Frontal cortex (tissue), 4 donors: ENCODE measurements around the gene ROGDI. TPM values are rescaled to one million over a fixed set of nuclear protein-coding genes. Genes with fewer than 3 reads are reported as not detected.
"Not testable (repeated sequence)": the region's sequence is repeated elsewhere in the genome, so short reads cannot be mapped to it uniquely, and the experiment has no call there.

ENCODE experiments used
- DNase-seq, 2 donors: peaks; one replicate each; pipeline ENCODE4 v3.0.0; 2012; ENCODE audit warnings: low spot score in 2 of 2
- FAIRE-seq: peaks from 2 replicates; lab custom pipeline; 2012; peaks lifted over from hg19 to GRCh38; lab: Jason Lieb, UNC
- total RNA-seq: library from RNA; depleted of rRNA; stranded (reverse); fragments of >200 nt; gene quantifications from one replicate; pipeline ENCODE4 v1.2.3, GENCODE V29; 2014
- donor health status: control.
- donor health status: control.
- donor health status: control.

Gene ROGDI
- total RNA-seq, 1 donor from 2014 or later, result 45.7 TPM

DNA sequence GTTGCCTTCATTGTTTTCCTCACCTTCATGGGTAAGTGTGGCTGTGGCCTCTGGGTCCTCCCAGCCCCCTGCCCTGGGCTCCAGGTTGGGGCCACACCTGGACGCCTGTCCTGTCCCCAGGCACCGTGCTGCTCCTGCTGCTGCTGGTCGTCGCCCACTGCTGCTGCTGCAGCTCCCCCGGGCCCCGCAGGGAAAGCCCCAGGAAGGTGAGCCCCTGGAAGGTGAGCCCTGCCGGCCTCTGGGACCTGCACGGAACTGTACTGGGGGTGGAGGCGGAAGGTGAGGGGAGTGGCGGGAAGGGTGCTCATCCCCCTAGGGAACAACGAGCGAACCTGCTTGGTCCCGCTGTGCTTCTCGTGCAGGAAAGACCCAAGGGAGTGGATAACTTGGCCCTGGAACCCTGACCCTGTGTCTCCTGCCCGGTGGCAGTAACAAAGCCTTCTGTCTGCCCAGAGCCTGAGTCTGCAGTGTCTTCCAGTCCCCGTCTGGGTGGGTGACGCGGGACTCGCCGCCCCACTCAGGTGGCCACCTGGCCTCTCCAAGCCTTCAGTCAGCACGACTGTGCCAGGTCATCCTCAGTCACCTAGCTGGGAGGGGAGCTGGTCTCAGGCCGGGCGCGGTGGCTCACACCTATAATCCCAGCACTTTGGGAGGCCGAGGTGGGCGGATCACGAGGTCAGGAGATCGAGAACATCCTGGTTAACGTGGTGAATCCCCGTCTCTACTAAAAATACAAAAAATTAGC is 6.4 kb downstream of the ROGDI start:
- FAIRE-seq, result no peak

GRCh38 chr16:4795181-4795827 is 7.1 kb downstream of the ROGDI start, which contains the start of gene SMIM22:
Gene SMIM22, plus strand, starts transcription at chr16:4795369. Its CDS starts 366 bp downstream, at chr16:4795735.
- DNase-seq (no peak), FAIRE-seq (no peak)

More for the DNA sequence above, 6.4 kb downstream of the ROGDI start:
- no peak for DNase-seq

- FAIRE-seq (no peak), DNase-seq (no peak)
These were observed 9.4 kb downstream of the ROGDI start for GRCh38 chr16:4792951-4793513.

- FAIRE-seq (no peak), DNase-seq (no peak)
These were observed 11.6 kb downstream of the ROGDI start for GRCh38 chr16:4790871-4791270.

DNA sequence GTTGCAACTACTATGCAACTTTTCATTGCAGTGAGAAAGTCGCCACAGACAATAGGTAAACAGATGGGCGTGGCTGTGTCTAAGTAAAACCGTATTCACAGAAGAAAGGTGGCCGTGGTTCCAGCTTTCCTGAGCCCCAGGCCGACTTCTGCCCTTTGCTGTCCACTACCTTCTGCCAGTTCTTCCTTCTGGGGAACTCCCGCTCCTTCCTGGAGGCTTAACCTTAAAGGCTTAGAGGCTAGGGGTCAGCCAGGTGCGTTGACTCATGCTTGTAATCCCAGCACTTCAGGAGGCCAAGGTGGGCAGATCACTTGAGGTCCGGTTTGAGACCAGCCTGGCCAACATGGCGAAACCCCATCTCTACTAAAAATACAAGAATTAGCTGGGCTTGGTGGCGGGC is 12.2 kb downstream of the ROGDI start:
- DNase-seq (no peak), FAIRE-seq (no peak)

GRCh38 chr16:4788910-4789309 is 13.5 kb downstream of the ROGDI start:
- FAIRE-seq, result no peak

DNA sequence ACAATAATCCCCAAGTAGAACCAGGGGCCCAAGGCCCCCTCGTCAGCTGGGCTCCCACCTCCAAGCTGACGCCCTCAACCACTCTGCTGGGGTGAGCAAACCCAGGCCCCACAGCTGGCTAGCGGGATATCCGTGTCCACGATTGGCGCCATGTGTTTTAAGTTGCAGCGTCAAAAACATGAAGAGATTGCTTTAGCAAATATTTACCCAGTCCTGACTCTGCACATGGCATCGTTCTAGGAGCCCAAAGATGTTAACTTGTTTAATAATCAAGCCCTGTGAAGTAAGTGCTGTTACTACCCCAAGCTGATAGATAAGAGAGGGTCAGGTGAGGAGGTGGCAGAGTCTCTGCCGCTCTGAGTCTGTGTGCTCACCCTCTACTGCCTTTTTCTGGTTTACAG is 13.9 kb downstream of the ROGDI start:
- DNase-seq, result no peak
- FAIRE-seq, result no peak

More at GRCh38 chr16:4788910-4789309, 13.5 kb downstream of the ROGDI start:
- no peak for DNase-seq

- DNase-seq (no peak), FAIRE-seq (no peak)
These were observed 14.6 kb downstream of the ROGDI start, which contains the start of gene SEPTIN12 for GRCh38 chr16:4787627-4788482. Gene SEPTIN12, minus strand, starts transcription at chr16:4788345. Its CDS starts 700 bp downstream, at chr16:4787645.

DNA sequence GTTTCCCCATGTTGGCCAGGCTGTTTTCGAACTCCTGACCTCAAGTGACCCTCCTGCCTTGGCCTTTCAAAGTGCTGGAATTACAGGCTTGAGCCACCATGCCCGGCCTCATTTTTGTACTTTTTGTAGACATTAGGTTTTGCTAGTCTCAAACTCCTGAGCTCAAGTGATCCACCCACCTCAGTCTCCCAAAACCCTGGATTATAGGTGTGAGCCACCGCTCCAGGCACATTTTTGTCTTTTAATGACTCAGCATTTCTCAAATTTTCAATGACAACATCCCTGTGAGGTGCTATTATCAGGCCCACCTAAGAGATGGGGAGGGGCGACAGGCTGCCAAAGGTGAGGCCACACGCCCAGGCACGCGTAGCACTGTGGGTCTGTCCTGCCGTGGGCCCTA is 15.4 kb downstream of the ROGDI start:
- DNase-seq (no peak), FAIRE-seq (no peak)

DNA sequence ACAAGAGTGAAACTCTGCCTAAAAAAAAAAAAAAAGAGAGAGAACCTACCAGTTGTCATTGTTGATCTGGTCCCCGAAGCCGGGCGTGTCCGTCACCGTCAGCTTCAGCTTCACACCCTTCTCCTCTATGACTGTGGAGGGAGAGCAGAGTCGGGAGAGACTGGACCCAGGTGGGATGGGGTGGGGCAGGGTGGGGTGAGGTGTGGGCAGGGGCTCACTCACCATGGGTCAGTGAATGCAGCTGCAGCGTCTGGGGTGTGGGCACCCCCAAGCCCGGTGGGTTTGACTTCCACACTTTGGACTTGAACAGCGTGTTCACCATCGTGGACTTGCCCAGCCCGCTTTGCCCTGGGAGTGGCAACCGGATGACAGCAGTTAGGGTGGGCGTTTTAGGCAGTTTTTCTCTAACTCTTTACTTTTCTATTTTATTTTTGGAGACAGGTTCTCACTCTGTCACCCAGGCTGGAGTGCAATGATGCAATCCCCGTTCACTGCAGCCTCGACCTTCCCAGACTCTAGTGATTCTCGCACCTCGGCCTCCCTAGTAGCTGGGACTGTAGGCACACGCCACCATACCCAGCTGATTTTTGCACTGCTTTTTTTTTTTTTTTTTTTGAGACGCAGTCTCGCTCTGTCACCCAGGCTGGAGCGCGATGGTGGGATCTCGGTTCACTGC is 16.5 kb downstream of the ROGDI start:
- DNase-seq (no peak), FAIRE-seq (no peak)

DNA sequence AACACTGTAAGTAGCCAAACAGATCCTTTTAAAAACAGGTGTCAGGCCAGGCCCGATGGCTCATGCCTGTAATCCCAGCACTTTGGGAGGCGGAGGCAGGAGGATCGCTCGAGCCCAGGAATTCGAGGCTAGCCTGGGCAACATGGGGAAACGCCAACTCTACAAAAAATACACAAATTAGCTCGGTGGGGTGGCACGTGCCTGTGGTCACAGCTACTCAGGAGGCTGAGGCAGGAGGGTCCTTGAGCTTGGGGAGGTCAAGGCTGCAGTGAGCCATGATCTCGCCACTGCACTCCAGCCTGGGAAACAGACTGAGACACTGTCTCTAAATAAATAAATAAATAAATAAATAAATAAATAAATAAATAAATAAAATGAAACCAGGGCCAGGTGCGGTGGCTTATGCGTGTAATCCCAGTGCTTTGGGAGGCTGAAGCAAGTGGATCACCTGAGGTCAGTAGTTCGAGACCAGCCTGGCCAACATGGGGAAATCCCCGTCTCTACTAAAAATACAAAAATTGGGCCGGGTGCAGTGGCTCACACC is 17.9 kb downstream of the ROGDI start:
- FAIRE-seq, DNase-seq: not testable (repeated sequence)

- FAIRE-seq (no peak), DNase-seq (no peak)
These were observed 18.5 kb downstream of the ROGDI start for GRCh38 chr16:4783951-4784336.

GRCh38 chr16:4783251-4783950 is 19.0 kb downstream of the ROGDI start:
- no peak for DNase-seq
- FAIRE-seq, result no peak

DNA sequence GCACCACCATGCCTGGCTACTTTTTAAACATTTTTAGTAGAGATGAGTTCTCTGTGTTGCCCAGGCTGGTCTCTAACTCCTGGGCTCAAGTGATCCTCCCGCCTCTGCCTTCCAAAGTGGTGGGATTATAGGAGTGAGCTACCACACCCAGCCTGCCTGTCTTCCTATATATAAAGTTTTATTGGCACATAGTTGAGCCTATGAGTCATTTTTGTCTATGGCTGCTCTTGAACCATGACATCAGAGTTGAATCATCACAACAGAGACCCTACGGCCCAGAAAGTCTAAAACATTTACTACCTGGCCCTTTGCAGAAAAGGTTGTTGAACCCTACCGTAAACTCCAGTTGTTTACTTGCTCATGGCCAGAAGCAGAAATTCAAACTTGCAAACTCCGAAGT is 22.2 kb downstream of the ROGDI start:
- DNase-seq, result no peak
- FAIRE-seq, result no peak

DNA sequence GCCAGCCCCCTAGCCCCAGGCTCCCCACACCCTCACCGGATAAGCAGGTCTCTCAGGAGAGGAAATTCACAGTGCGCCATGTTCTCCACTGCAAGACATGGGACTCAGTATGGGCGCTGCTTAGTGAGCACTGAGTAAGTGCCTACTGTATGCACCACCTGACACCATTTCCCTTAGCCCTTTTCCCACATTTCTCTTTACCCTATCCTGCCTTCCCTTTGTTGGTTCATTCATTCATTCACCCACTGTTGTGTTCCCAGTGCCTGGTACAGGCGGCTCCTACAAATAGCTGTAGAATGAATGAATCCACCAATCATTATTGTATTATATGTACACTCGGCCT is 24.4 kb downstream of the ROGDI start:
- FAIRE-seq, result no peak
- no peak for DNase-seq

- no peak for FAIRE-seq
- DNase-seq, result no peak
These were observed 24.9 kb downstream of the ROGDI start for GRCh38 chr16:4777339-4778049.

DNA sequence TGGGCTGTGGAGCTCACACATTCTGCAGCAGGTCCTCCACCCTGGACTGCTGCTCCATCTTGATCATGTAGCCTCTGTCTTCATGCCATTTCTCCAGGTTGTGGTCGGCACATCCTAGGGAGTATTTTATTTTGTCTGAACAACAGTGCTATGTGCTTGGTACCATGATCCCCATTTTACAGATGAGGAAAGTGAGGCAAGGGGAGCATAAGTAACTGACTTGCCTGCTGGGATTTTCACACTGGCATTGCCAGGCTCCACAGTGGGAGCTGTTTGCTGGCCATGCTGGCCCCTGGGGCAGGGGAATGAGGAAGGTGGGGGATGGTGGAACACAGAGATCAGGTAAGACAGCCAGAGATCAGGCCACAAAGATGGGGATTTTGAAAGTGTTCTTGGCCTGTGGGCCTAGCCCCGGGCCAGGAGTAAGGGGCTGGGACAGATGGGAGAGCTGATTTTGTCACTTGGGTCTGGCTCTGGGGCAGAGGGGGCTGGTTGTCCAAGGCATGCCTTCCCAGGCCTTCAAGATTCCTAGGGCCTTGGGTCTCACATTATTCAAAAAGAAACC is 26.2 kb downstream of the ROGDI start:
- DNase-seq (no peak), FAIRE-seq (no peak)

- DNase-seq, result peak in 1 of 2 donors; percentile 39
- FAIRE-seq, result no peak
These were observed 27.4 kb downstream of the ROGDI start for GRCh38 chr16:4775005-4775404.
